ENCODE measurements around the gene RPS27.

RPS27 gene

GRCh38 chr1:153967107-153967999 lies 23.2 kb upstream of the RPS27 start, which contains the start of gene CREB3L4:
CREB3L4 (plus strand) TSS chr1:153967902; CDS start chr1:153968526, 624 bp downstream.
- in situ Hi-C loops (cut with HindIII; ENCODE audit: low sequenced_read_pairs): no loop called here
- peak; percentile 43 for TF ChIP-seq CTCF (IDR thresholded peaks at IDR 0.05; ENCODE audit: low read depth, low read length, missing control alignments)
- DNase-seq (ENCODE audit: low read depth): peak; percentile 97
- peak within 1 kb of the TSS; percentile 53 for H3K4me3 ChIP-seq (ENCODE audit: low read depth, low read length)

GRCh38 chr1:153968000-153968363 lies 22.6 kb upstream of the RPS27 start:
- peak overlapping the region; percentile 53 for H3K4me3 ChIP-seq (ENCODE audit: low read depth, low read length)
- in situ Hi-C loops (cut with HindIII; ENCODE audit: low sequenced_read_pairs): no loop called here
- TF ChIP-seq CTCF (IDR thresholded peaks at IDR 0.05; ENCODE audit: low read depth, low read length, missing control alignments): no peak
- DNase-seq (ENCODE audit: low read depth): no peak

GRCh38 chr1:153968408-153968807 lies 22.2 kb upstream of the RPS27 start:
- TF ChIP-seq CTCF (IDR thresholded peaks at IDR 0.05; ENCODE audit: low read depth, low read length, missing control alignments): no peak
- H3K4me3 ChIP-seq (ENCODE audit: low read depth, low read length): peak overlapping the region; percentile 53
- DNase-seq (ENCODE audit: low read depth): no peak
- in situ Hi-C loops (cut with HindIII; ENCODE audit: low sequenced_read_pairs): no loop called here

- H3K4me3 ChIP-seq (ENCODE audit: low read depth, low read length): peak overlapping the region; percentile 53
- in situ Hi-C loops (cut with HindIII; ENCODE audit: low sequenced_read_pairs): no loop called here
- no peak for TF ChIP-seq CTCF (IDR thresholded peaks at IDR 0.05; ENCODE audit: low read depth, low read length, missing control alignments)
- no peak for DNase-seq (ENCODE audit: low read depth)
These were observed 21.6 kb upstream of the RPS27 start for GRCh38 chr1:153968972-153969371.

GRCh38 chr1:153970346-153970745 lies 20.2 kb upstream of the RPS27 start:
- in situ Hi-C loops (cut with HindIII; ENCODE audit: low sequenced_read_pairs): no loop called here

GRCh38 chr1:153973071-153973470 lies 17.5 kb upstream of the RPS27 start:
- in situ Hi-C loops (cut with HindIII; ENCODE audit: low sequenced_read_pairs): no loop called here
- TF ChIP-seq CTCF (IDR thresholded peaks at IDR 0.05; ENCODE audit: low read depth, low read length, missing control alignments): no peak
- no peak for DNase-seq (ENCODE audit: low read depth)
- H3K4me3 ChIP-seq (ENCODE audit: low read depth, low read length): no peak overlapping the region

More at GRCh38 chr1:153970346-153970745, 20.2 kb upstream of the RPS27 start:
- H3K4me3 ChIP-seq (ENCODE audit: low read depth, low read length): no peak overlapping the region
- no peak for DNase-seq (ENCODE audit: low read depth)
- TF ChIP-seq CTCF (IDR thresholded peaks at IDR 0.05; ENCODE audit: low read depth, low read length, missing control alignments): no peak
